Measurements from ENCODE around the gene ZNF611. TPM values are rescaled to one million over a fixed set of nuclear protein-coding genes. Genes with fewer than 3 reads are reported as not detected.

Gene ZNF611
- total and polyA plus RNA-seq, 2 of the 13 experiments (the other 11 are each of a cell fraction or from before 2014, with no cell fraction given) = 2.7 to 4.1 TPM

DNA sequence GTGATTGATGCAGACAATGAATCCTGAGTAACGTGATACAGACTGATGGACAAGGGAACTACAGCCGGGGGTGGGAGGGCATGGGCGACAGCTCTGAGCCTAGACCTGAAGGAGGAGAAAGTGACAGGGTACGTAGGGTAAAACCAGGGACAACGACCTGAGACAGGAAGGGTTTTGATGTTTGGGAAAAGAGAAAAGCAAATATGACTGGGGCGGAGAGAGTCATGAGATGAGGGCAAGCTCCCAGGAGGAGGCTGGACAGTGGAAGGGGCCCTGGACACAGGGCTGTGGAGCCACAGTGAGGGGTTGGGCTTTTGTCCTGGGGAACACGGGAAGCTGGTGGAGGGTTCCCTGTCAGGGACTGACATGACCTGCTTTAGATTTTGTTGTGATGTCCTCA lies 34.2 kb downstream of the ZNF611 start (continued):
- TF ChIP-seq, protein P1, sequence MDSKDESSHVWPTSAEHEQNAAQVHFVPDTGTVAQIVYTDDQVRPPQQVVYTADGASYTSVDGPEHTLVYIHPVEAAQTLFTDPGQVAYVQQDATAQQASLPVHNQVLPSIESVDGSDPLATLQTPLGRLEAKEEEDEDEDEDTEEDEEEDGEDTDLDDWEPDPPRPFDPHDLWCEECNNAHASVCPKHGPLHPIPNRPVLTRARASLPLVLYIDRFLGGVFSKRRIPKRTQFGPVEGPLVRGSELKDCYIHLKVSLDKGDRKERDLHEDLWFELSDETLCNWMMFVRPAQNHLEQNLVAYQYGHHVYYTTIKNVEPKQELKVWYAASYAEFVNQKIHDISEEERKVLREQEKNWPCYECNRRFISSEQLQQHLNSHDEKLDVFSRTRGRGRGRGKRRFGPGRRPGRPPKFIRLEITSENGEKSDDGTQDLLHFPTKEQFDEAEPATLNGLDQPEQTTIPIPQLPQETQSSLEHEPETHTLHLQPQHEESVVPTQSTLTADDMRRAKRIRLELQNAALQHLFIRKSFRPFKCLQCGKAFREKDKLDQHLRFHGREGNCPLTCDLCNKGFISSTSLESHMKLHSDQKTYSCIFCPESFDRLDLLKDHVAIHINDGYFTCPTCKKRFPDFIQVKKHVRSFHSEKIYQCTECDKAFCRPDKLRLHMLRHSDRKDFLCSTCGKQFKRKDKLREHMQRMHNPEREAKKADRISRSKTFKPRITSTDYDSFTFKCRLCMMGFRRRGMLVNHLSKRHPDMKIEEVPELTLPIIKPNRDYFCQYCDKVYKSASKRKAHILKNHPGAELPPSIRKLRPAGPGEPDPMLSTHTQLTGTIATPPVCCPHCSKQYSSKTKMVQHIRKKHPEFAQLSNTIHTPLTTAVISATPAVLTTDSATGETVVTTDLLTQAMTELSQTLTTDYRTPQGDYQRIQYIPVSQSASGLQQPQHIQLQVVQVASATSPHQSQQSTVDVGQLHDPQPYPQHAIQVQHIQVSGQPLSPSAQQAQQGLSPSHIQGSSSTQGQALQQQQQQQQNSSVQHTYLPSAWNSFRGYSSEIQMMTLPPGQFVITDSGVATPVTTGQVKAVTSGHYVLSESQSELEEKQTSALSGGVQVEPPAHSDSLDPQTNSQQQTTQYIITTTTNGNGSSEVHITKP (CRISPR knock-in tag; IDR thresholded peaks at IDR 0.05; ENCODE audit: low read depth) = 0 out of 2 replicates have a peak, but pooled peaks have one; percentile 15
- TF ChIP-seq ARID5B (CRISPR knock-in tag; IDR thresholded peaks at IDR 0.05) (peak; percentile 46; the same call in 1 of the 2 replicates), SIX4 (CRISPR knock-in tag; IDR thresholded peaks at IDR 0.05) (no peak), MED1 (CRISPR knock-in tag; IDR thresholded peaks at IDR 0.05) (peak; percentile 63), ZNF431 (CRISPR knock-in tag; IDR thresholded peaks at IDR 0.05; ENCODE audit: borderline replicate concordance, low read depth) (no peak), ZNF468 (CRISPR knock-in tag; IDR thresholded peaks at IDR 0.05) (no peak), RARG (CRISPR knock-in tag; IDR thresholded peaks at IDR 0.05; ENCODE audit: low read depth) (no peak), ZNF574 (CRISPR knock-in tag; IDR thresholded peaks at IDR 0.05) (0 out of 2 replicates have a peak, but pooled peaks have one; percentile 14), TCF7 (IDR thresholded peaks at IDR 0.05; ENCODE audit: low read depth) (peak; percentile 35; the same call in 1 of the 2 replicates), ZNF614 (CRISPR knock-in tag; IDR thresholded peaks at IDR 0.05; ENCODE audit: borderline replicate concordance) (0 out of 2 replicates have a peak, but pooled peaks have one; percentile 27), KLF13 (CRISPR knock-in tag; IDR thresholded peaks at IDR 0.05) (no peak), FOXP1 (IDR thresholded peaks at IDR 0.05) (no peak), FOXP1 (CRISPR knock-in tag; IDR thresholded peaks at IDR 0.05) (peak; percentile 26; the same call in 1 of the 2 replicates), SAP130 (CRISPR knock-in tag; IDR thresholded peaks at IDR 0.05; ENCODE audit: low read depth) (peak; percentile 51), SOX13 (IDR thresholded peaks at IDR 0.05) (no peak), SOX13 (CRISPR knock-in tag; conservative IDR thresholded peaks at IDR 0.05 in 1 of 2, IDR thresholded peaks at IDR 0.05 in 1 of 2) (peak in 1 of 2 experiments; percentile 45; a peak in 1 of 4 replicates)
- TF ChIP-seq, protein P2, sequence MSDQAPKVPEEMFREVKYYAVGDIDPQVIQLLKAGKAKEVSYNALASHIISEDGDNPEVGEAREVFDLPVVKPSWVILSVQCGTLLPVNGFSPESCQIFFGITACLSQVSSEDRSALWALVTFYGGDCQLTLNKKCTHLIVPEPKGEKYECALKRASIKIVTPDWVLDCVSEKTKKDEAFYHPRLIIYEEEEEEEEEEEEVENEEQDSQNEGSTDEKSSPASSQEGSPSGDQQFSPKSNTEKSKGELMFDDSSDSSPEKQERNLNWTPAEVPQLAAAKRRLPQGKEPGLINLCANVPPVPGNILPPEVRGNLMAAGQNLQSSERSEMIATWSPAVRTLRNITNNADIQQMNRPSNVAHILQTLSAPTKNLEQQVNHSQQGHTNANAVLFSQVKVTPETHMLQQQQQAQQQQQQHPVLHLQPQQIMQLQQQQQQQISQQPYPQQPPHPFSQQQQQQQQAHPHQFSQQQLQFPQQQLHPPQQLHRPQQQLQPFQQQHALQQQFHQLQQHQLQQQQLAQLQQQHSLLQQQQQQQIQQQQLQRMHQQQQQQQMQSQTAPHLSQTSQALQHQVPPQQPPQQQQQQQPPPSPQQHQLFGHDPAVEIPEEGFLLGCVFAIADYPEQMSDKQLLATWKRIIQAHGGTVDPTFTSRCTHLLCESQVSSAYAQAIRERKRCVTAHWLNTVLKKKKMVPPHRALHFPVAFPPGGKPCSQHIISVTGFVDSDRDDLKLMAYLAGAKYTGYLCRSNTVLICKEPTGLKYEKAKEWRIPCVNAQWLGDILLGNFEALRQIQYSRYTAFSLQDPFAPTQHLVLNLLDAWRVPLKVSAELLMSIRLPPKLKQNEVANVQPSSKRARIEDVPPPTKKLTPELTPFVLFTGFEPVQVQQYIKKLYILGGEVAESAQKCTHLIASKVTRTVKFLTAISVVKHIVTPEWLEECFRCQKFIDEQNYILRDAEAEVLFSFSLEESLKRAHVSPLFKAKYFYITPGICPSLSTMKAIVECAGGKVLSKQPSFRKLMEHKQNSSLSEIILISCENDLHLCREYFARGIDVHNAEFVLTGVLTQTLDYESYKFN (CRISPR knock-in tag; conservative IDR thresholded peaks at IDR 0.05) = peak; percentile 57; the same call in 1 of the 2 replicates

Data from HepG2 (cell line).